Panc1 (cell line): ENCODE data around the gene IFT122.

ENCODE experiments used
- CTCF ChIP-seq: fragments of 450-650 bp; IDR thresholded peaks from 2 replicates; pipeline ENCODE4 v1.5.1; 2017; ENCODE audit warnings: mild to moderate bottlenecking
- POLR2AphosphoS5 ChIP-seq: IDR thresholded peaks from 2 replicates; pipeline ENCODE4 v1.6.1; 2012; ENCODE audit warnings: mild to moderate bottlenecking, low read depth, low read length, moderate library complexity

- TF ChIP-seq CTCF (no peak), POLR2AphosphoS5 (no peak)
Measured at GRCh38 chr3:129529436-129530210, 89.6 kb downstream of the IFT122 start.
